Measurements from ENCODE around the gene TPSG1.
"Not testable (repeated sequence)": the region's sequence is repeated elsewhere in the genome, so short reads cannot be mapped to it uniquely, and the experiment has no call there.

TPSG1 gene

DNA sequence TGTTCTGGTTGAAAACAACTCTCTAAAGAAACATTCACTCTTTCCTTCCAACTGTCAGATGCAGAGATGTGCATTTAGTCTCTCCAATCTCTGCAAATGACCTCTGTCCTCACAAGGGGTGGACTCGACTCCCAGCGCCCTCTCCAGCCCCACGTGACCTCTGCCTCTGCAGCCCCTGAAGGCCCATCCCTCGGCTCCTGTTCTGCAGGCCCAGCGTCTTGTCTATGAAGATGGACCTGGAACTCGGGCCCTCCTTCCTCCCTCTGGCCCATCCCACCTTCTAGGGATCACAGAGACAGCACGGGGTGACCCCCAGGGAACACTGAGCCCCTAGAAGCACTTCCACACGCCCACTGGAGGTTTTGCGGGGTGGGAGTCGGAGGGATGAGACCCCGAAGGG lies 18.3 kb upstream of the TPSG1 start:
- H3K4me1 ChIP-seq (ENCODE audit: control insufficient read depth, insufficient read depth, low read length, unreplicated experiment); H3K79me2 ChIP-seq (ENCODE audit: control insufficient read depth, insufficient read depth, low read length, unreplicated experiment); H2AFZ ChIP-seq (ENCODE audit: low read length, unreplicated experiment); H3K4me3 ChIP-seq (ENCODE audit: low read depth, low read length); H3K27ac ChIP-seq (ENCODE audit: low read depth, low read length); H3K36me3 ChIP-seq (ENCODE audit: insufficient read depth, low read length): not testable (repeated sequence)
- H3K27me3 ChIP-seq (ENCODE audit: insufficient read depth, low read length): peaks cover 21% of the 10 kb centered on the region

DNA sequence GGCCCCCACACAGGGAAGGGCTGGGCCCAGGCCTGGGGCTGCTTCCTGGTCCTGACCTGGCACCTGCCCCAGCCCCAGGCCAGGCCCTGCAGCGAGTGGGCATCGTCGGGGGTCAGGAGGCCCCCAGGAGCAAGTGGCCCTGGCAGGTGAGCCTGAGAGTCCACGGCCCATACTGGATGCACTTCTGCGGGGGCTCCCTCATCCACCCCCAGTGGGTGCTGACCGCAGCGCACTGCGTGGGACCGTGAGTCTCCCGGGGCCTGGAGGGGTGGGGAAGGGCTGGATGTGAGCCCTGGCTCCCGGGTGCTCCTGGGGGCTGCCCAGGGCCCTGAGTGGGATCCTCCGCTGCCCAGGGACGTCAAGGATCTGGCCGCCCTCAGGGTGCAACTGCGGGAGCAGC lies 16.0 kb upstream of the TPSG1 start:
- not testable (repeated sequence) for H3K27ac ChIP-seq (ENCODE audit: low read depth, low read length); H3K79me2 ChIP-seq (ENCODE audit: control insufficient read depth, insufficient read depth, low read length, unreplicated experiment); H3K36me3 ChIP-seq (ENCODE audit: insufficient read depth, low read length); H3K4me1 ChIP-seq (ENCODE audit: control insufficient read depth, insufficient read depth, low read length, unreplicated experiment); H2AFZ ChIP-seq (ENCODE audit: low read length, unreplicated experiment); H3K4me3 ChIP-seq (ENCODE audit: low read depth, low read length); H3K27me3 ChIP-seq (ENCODE audit: insufficient read depth, low read length)

DNA sequence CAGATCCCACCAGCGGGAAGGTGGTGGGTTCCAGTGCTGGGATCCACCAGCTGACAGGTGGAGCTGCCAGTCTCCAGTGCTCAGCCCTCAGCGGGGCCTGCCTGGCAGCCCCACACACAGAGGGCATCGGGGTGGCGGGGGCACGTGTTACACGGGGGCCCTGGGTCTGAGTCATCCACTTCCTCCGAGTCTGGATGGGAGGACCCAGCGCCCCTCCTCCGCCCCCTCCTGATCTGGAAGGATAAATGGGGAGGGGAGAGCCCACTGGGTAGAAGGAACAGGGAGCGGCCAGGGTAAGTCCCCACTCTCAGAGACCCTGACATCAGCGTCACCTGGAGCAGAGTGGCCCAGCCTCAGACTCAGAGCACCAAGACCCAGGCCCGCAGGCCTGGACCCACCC lies 15.4 kb upstream of the TPSG1 start, which contains the start of gene TPSAB1:
Gene TPSAB1, plus strand, starts transcription at position 270 of the 400 bp plus-strand sequence. CDS start 234 bp downstream, outside the sequence.
- not testable (repeated sequence) for H3K27ac ChIP-seq (ENCODE audit: low read depth, low read length); H3K27me3 ChIP-seq (ENCODE audit: insufficient read depth, low read length); H2AFZ ChIP-seq (ENCODE audit: low read length, unreplicated experiment); H3K36me3 ChIP-seq (ENCODE audit: insufficient read depth, low read length); H3K79me2 ChIP-seq (ENCODE audit: control insufficient read depth, insufficient read depth, low read length, unreplicated experiment); H3K4me3 ChIP-seq (ENCODE audit: low read depth, low read length); H3K4me1 ChIP-seq (ENCODE audit: control insufficient read depth, insufficient read depth, low read length, unreplicated experiment)

DNA sequence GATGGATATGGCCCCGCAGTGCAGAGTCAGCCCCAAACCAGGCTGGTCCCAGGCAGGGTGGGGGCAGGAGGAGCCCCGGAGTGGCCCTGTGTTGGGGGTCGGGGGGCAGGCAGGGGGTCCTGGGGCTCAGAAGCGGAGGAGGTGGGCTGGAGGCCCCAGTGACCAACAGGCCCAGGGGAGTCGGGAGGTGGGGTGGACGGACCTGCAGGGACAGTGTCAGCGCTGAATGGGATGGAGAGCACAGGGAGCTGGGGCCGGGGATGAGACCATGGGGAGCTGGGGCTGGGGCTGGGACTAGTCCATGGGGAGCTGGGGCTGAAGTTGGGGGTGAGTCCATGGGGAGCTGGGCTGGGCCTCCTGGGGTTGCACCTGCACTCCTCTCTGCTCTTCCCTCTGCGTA lies 14.5 kb upstream of the TPSG1 start:
- H3K27me3 ChIP-seq (ENCODE audit: insufficient read depth, low read length); H3K36me3 ChIP-seq (ENCODE audit: insufficient read depth, low read length); H3K79me2 ChIP-seq (ENCODE audit: control insufficient read depth, insufficient read depth, low read length, unreplicated experiment); H2AFZ ChIP-seq (ENCODE audit: low read length, unreplicated experiment); H3K4me3 ChIP-seq (ENCODE audit: low read depth, low read length); H3K27ac ChIP-seq (ENCODE audit: low read depth, low read length); H3K4me1 ChIP-seq (ENCODE audit: control insufficient read depth, insufficient read depth, low read length, unreplicated experiment): not testable (repeated sequence)

DNA sequence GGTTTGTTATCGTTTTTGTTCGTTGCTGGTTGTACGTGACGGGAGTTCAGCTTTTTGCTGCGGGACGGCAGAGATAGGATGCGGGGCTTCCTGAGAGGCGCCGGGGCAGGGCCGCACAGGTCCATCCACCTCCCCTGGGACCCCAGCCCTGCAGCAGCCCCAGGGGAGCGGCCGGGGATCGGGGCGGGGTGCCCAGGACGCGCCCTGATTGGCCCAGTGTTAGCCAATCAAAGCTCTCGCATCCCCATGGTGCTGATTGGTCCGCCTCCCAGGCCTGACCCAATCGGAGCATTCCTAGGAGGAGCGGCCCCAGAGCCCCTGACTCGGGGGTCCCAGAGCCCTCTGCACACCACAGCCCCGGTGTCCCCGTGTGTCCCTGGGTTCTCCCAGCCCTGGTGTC lies 13.8 kb upstream of the TPSG1 start:
- not testable (repeated sequence) for H3K79me2 ChIP-seq (ENCODE audit: control insufficient read depth, insufficient read depth, low read length, unreplicated experiment); H2AFZ ChIP-seq (ENCODE audit: low read length, unreplicated experiment); H3K27ac ChIP-seq (ENCODE audit: low read depth, low read length); H3K4me3 ChIP-seq (ENCODE audit: low read depth, low read length); H3K27me3 ChIP-seq (ENCODE audit: insufficient read depth, low read length); H3K4me1 ChIP-seq (ENCODE audit: control insufficient read depth, insufficient read depth, low read length, unreplicated experiment); H3K36me3 ChIP-seq (ENCODE audit: insufficient read depth, low read length)

DNA sequence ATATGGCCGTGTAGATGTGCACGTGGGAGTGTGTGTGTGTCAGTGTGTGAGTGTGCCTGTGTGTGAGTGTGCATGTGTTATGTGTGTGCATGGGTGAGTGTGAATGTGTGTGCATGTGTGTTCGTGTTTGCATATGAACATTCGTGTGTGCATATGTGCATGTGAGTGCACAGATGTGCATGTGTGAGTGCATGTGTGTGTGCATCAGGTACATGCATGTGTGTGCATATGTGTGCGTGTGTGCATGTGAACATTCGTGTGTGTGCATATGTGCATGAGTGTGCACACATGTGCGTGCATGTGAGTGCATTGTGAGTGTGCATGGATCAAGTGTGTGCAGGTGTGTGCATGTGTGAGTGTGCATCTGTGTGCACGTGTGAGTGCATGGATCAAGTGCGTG lies 12.9 kb upstream of the TPSG1 start:
- H3K4me1 ChIP-seq (ENCODE audit: control insufficient read depth, insufficient read depth, low read length, unreplicated experiment): no peaks in the 10 kb centered on the region
- H2AFZ ChIP-seq (ENCODE audit: low read length, unreplicated experiment): no peak overlapping the region
- no peaks in the 10 kb centered on the region for H3K36me3 ChIP-seq (ENCODE audit: insufficient read depth, low read length)
- H3K27ac ChIP-seq (ENCODE audit: low read depth, low read length): no peak overlapping the region
- H3K27me3 ChIP-seq (ENCODE audit: insufficient read depth, low read length): no peaks in the 10 kb centered on the region; the same call in 1 of the 2 replicates
- H3K79me2 ChIP-seq (ENCODE audit: control insufficient read depth, insufficient read depth, low read length, unreplicated experiment): no peaks in the 10 kb centered on the region
- H3K4me3 ChIP-seq (ENCODE audit: low read depth, low read length): no peak overlapping the region

DNA sequence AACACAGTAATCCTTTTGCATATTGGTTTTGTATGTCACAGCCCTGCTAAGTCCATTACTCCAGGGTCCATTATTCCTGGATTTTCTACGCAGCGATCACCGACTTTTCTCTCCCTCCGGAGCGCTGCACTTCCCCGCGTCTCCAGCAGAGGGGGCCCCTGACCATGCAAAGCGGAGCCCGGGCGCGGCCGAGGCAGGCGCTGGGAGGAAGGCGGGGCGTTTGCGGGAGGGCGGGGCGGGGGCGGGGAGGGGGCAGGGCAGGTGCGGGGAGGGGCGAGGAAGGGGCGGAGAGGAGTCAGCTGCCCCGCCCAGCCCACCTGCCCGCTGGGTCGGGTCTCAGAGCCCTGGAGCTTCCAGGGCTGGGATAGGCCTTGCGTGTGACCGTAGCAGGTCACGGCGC lies 11.6 kb upstream of the TPSG1 start:
- H3K4me3 ChIP-seq (ENCODE audit: low read depth, low read length); H3K27ac ChIP-seq (ENCODE audit: low read depth, low read length); H2AFZ ChIP-seq (ENCODE audit: low read length, unreplicated experiment); H3K79me2 ChIP-seq (ENCODE audit: control insufficient read depth, insufficient read depth, low read length, unreplicated experiment); H3K4me1 ChIP-seq (ENCODE audit: control insufficient read depth, insufficient read depth, low read length, unreplicated experiment); H3K36me3 ChIP-seq (ENCODE audit: insufficient read depth, low read length); H3K27me3 ChIP-seq (ENCODE audit: insufficient read depth, low read length): not testable (repeated sequence)

DNA sequence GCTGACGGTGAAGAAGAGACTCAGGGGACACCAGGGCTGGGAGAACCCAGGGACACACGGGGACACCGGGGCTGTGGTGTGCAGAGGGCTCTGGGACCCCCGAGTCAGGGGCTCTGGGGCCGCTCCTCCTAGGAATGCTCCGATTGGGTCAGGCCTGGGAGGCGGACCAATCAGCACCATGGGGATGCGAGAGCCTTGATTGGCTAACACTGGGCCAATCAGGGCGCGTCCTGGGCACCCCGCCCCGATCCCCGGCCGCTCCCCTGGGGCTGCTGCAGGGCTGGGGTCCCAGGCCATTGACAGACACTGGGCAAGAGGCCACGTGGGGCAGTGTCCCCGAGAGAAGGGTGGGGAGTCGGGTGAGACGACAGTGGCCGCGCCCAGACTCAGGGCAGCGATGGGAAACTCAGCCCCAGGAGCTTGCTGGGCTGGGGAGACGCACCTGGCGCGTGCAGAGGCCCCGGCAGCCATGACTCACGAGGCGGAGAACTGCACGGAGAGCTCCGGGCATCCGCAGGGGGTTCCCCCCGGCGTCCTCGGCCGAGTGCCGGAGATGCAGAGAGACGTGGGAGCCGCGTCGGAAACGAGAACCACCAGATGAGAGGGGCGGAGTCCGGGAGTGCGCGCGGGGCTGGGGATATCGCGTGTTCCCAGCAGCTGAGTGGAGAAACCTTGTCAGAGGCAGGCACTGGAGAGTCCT lies 7.1 kb upstream of the TPSG1 start:
- not testable (repeated sequence) for H3K79me2 ChIP-seq (ENCODE audit: control insufficient read depth, insufficient read depth, low read length, unreplicated experiment); H3K4me1 ChIP-seq (ENCODE audit: control insufficient read depth, insufficient read depth, low read length, unreplicated experiment); H3K4me3 ChIP-seq (ENCODE audit: low read depth, low read length); H3K27ac ChIP-seq (ENCODE audit: low read depth, low read length); H3K36me3 ChIP-seq (ENCODE audit: insufficient read depth, low read length); H2AFZ ChIP-seq (ENCODE audit: low read length, unreplicated experiment); H3K27me3 ChIP-seq (ENCODE audit: insufficient read depth, low read length)

DNA sequence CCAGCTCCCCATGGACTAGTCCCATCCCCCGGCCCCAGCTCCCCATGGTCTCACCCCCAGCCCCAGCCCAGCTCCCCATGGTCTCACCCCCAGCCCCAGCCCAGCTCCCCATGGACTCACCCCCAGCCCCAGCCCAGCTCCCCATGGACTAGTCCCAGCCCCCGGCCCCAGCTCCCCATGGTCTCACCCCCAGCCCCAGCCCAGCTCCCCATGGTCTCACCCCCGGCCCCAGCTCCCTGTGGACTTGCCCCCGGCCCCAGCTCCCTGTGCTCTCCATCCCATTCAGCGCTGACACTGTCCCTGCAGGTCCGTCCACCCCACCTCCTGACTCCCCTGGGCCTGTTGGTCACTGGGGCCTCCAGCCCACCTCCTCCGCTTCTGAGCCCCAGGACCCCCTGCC lies 6.2 kb upstream of the TPSG1 start:
- not testable (repeated sequence) for H2AFZ ChIP-seq (ENCODE audit: low read length, unreplicated experiment); H3K4me3 ChIP-seq (ENCODE audit: low read depth, low read length); H3K27ac ChIP-seq (ENCODE audit: low read depth, low read length); H3K36me3 ChIP-seq (ENCODE audit: insufficient read depth, low read length); H3K79me2 ChIP-seq (ENCODE audit: control insufficient read depth, insufficient read depth, low read length, unreplicated experiment); H3K27me3 ChIP-seq (ENCODE audit: insufficient read depth, low read length); H3K4me1 ChIP-seq (ENCODE audit: control insufficient read depth, insufficient read depth, low read length, unreplicated experiment)

DNA sequence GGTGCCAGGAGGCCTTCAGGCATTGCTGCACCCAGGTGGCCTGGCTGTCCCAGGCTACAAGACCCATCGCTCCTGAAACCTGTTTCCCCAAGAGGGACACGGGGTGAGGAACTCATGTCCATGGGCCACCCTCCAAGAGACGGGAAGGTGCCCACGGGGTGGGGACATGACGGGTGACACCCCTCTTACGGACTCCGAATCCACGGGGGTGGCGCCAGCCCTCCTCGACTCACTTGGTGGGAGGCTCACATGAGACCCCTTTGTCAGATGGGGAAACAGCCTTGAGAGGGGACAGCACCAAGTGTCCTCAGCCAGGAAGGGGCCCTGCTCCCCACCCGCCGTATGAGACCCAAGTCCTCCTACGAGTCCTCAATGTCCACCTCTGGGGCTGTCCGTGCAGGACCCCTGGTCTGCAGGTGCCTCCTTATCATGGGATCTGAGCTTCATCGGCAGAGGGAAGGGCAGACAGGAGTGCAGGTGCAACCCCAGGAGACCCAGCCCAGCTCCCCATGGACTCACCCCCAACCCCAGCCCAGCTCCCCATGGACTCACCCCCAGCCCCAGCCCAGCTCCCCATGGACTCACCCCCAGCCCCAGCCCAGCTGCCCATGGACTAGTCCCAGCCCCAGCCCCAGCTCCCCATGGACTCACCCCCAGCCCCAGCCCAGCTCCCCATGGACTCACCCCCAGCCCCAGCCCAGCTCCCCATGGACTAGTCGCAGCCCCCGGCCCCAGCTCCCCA lies 5.6 kb upstream of the TPSG1 start:
- not testable (repeated sequence) for H3K79me2 ChIP-seq (ENCODE audit: control insufficient read depth, insufficient read depth, low read length, unreplicated experiment)

DNA sequence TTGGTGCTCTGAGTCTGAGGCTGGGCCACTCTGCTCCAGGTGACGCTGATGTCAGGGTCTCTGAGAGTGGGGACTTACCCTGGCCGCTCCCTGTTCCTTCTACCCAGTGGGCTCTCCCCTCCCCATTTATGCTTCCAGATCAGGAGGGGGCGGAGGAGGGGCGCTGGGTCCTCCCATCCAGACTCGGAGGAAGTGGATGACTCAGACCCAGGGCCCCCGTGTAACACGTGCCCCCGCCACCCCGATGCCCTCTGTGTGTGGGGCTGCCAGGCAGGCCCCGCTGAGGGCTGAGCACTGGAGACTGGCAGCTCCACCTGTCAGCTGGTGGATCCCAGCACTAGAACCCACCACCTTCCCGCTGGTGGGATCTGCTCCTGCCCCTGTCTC lies 5.0 kb upstream of the TPSG1 start, which contains the start of gene TPSB2:
Gene TPSB2, minus strand, starts transcription at position 101 of the 387 bp plus-strand sequence. CDS start 233 bp downstream, outside the sequence.
- H3K27me3 ChIP-seq (ENCODE audit: insufficient read depth, low read length); H3K79me2 ChIP-seq (ENCODE audit: control insufficient read depth, insufficient read depth, low read length, unreplicated experiment); H2AFZ ChIP-seq (ENCODE audit: low read length, unreplicated experiment); H3K4me1 ChIP-seq (ENCODE audit: control insufficient read depth, insufficient read depth, low read length, unreplicated experiment); H3K36me3 ChIP-seq (ENCODE audit: insufficient read depth, low read length); H3K4me3 ChIP-seq (ENCODE audit: low read depth, low read length); H3K27ac ChIP-seq (ENCODE audit: low read depth, low read length): not testable (repeated sequence)

More for the DNA sequence above, 5.6 kb upstream of the TPSG1 start:
- not testable (repeated sequence) for H3K4me3 ChIP-seq (ENCODE audit: low read depth, low read length); H3K27me3 ChIP-seq (ENCODE audit: insufficient read depth, low read length); H2AFZ ChIP-seq (ENCODE audit: low read length, unreplicated experiment); H3K4me1 ChIP-seq (ENCODE audit: control insufficient read depth, insufficient read depth, low read length, unreplicated experiment); H3K27ac ChIP-seq (ENCODE audit: low read depth, low read length); H3K36me3 ChIP-seq (ENCODE audit: insufficient read depth, low read length)

All from ACC112 (cell line).